Mesendoderm (in vitro differentiated cells): ENCODE data around the gene ZBTB24.

Experiments
- DNase-seq: peaks from one replicate; pipeline ENCODE4 v3.0.0; 2013
- H2AK5ac ChIP-seq: 2 replicates; pipeline ENCODE4 v1.6.1; 2013; ENCODE audit warnings: low read length, inconsistent platforms
- H2BK120ac ChIP-seq: 2 replicates; pipeline ENCODE4 v1.6.1; 2013; ENCODE audit warnings: low read depth, mild to moderate bottlenecking, low read length, moderate library complexity, mixed read lengths
- H2BK15ac ChIP-seq: replicated peaks from 2 replicates; pipeline ENCODE4 v1.6.1; 2013; ENCODE audit warnings: low read depth, mild to moderate bottlenecking, moderate library complexity
- H2BK5ac ChIP-seq: 2 replicates; pipeline ENCODE4 v1.6.1; 2013; ENCODE audit warnings: low read length, inconsistent platforms
- H3K18ac ChIP-seq: 2 replicates; pipeline ENCODE4 v1.6.1; 2013; ENCODE audit warnings: mild to moderate bottlenecking, low read length, mixed read lengths
- H3K23ac ChIP-seq: one replicate; pipeline ENCODE4 v1.6.1; 2013; ENCODE audit warnings: low read length
- H3K27ac ChIP-seq: 2 replicates; pipeline ENCODE4 v1.5.1; 2013; ENCODE audit warnings: low read depth, mild to moderate bottlenecking, inconsistent platforms, low read length, moderate library complexity
- H3K27me3 ChIP-seq: 2 replicates; pipeline ENCODE4 v1.6.1; 2013; ENCODE audit warnings: low read length, control low read depth, mild to moderate bottlenecking, inconsistent platforms; ENCODE audit not compliant: insufficient read depth, poor library complexity
- H3K36me3 ChIP-seq: 2 replicates; pipeline ENCODE4 v1.6.1; 2013; ENCODE audit warnings: low read length, inconsistent platforms; ENCODE audit not compliant: control insufficient read depth, insufficient read depth
- H3K4ac ChIP-seq: one replicate; pipeline ENCODE4 v1.6.1; 2013; ENCODE audit warnings: low read depth, mild to moderate bottlenecking, low read length, moderate library complexity
- H3K4me1 ChIP-seq: 2 replicates; pipeline ENCODE4 v1.6.1; 2013; ENCODE audit warnings: low read depth, low read length, inconsistent platforms; ENCODE audit not compliant: control insufficient read depth
- H3K4me2 ChIP-seq: 2 replicates; pipeline ENCODE4 v1.6.1; 2013; ENCODE audit warnings: low read length
- H3K4me3 ChIP-seq: 2 replicates; pipeline ENCODE4 v1.5.1; 2013; ENCODE audit warnings: mild to moderate bottlenecking, low read length
- H3K56ac ChIP-seq: one replicate; pipeline ENCODE4 v1.6.1; 2013; ENCODE audit warnings: low read length
- H3K79me1 ChIP-seq: 2 replicates; pipeline ENCODE4 v1.6.1; 2013; ENCODE audit warnings: low read length, inconsistent platforms
- H3K79me2 ChIP-seq: 2 replicates; pipeline ENCODE4 v1.6.1; 2013; ENCODE audit warnings: mild to moderate bottlenecking, low read length; ENCODE audit not compliant: control insufficient read depth, insufficient read depth
- H3K9ac ChIP-seq: 2 replicates; pipeline ENCODE4 v1.6.1; 2013; ENCODE audit warnings: low read length, inconsistent platforms
- H4K5ac ChIP-seq: one replicate; pipeline ENCODE4 v1.6.1; 2013; ENCODE audit warnings: low read length
- H4K8ac ChIP-seq: one replicate; pipeline ENCODE4 v1.6.1; 2013; ENCODE audit warnings: low read depth, mild to moderate bottlenecking, control low read depth, low read length, moderate library complexity
- WGBS: extraction: QIAGEN DNeasy Blood & Tissue Kit; methylation state at CpG from one replicate; pipeline ENCODE4 v1.1.7; 2013; ENCODE audit warnings: low lambda C conversion rate, missing lambda C conversion rate; ENCODE audit not compliant: insufficient coverage; ENCODE audit errors: extremely low coverage; 5-methylcytosine and 5-hydroxymethylcytosine counted together

ZBTB24 gene

GRCh38 chr6:109478841-109479624 lies 4.0 kb downstream of the ZBTB24 start:
- Histone ChIP-seq H3K56ac (peak overlapping the region; percentile 42), H2BK15ac (no peak overlapping the region), H2BK5ac (no peak overlapping the region), H3K36me3 (peaks cover 5% of the 10 kb centered on the region), H3K4me1 (peaks cover 12% of the 10 kb centered on the region), H4K8ac (no peak overlapping the region), H2BK120ac (no peak overlapping the region), H3K27me3 (no peaks in the 10 kb centered on the region), H3K18ac (no peak overlapping the region), H3K4me2 (peak overlapping the region; percentile 22), H2AK5ac (no peak overlapping the region), H3K79me2 (peaks cover 49% of the 10 kb centered on the region), H4K5ac (no peak overlapping the region), H3K27ac (no peak overlapping the region), H3K23ac (no peak overlapping the region), H3K9ac (no peak overlapping the region), H3K4ac (no peak overlapping the region), H3K4me3 (no peak overlapping the region), H3K79me1 (peaks cover 30% of the 10 kb centered on the region)
- WGBS, result no CpG with 5 or more reads among the region's 5 CpGs
- DNase-seq, result no peak

DNA sequence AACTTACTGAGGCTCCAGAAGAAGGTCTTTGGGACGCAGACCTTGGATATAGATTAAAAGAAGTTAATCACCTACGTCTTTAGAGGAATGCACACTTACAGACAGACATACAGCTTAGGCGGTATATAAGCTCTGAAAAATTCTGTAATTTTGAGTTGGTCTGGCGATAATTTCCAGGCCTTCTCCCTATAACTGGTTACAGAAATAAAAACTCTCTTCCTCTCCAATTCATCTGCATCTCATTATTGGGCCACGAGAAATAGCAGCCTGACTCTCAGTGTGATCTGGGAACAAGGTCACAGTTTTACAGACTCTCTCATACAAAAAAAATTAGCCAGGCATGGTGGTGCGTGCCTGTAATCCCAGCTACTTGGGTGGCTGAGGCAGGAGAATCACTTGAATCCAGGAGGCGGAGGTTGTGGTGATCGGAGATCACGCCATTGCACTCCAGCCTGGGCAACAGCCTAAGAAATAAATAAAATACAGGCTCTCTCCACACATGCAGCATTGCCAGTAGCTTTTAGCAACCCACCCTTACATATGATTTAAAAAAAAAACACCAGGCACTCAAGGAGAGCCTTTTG lies 4.7 kb downstream of the ZBTB24 start:
- H2BK120ac ChIP-seq, result no peak overlapping the region
- H3K4me1 ChIP-seq, result peaks cover 10% of the 10 kb centered on the region
- no CpG with 5 or more reads among the region's 9 CpGs for WGBS
- H3K9ac ChIP-seq, result no peak overlapping the region
- DNase-seq, result no peak
- no peak overlapping the region for H2BK15ac ChIP-seq
- peaks cover 32% of the 10 kb centered on the region for H3K79me1 ChIP-seq
- no peak overlapping the region for H4K5ac ChIP-seq
- no peak overlapping the region for H3K18ac ChIP-seq
- H3K36me3 ChIP-seq, result peaks cover 8% of the 10 kb centered on the region
- no peak overlapping the region for H3K4ac ChIP-seq
- H2AK5ac ChIP-seq, result no peak overlapping the region
- no peak overlapping the region for H4K8ac ChIP-seq
- H2BK5ac ChIP-seq, result no peak overlapping the region
- H3K27me3 ChIP-seq, result no peaks in the 10 kb centered on the region
- no peak overlapping the region for H3K27ac ChIP-seq
- no peak overlapping the region for H3K4me2 ChIP-seq
- H3K4me3 ChIP-seq, result no peak overlapping the region
- H3K79me2 ChIP-seq, result peaks cover 49% of the 10 kb centered on the region
- peak overlapping the region; percentile 38 for H3K56ac ChIP-seq
- no peak overlapping the region for H3K23ac ChIP-seq

DNA sequence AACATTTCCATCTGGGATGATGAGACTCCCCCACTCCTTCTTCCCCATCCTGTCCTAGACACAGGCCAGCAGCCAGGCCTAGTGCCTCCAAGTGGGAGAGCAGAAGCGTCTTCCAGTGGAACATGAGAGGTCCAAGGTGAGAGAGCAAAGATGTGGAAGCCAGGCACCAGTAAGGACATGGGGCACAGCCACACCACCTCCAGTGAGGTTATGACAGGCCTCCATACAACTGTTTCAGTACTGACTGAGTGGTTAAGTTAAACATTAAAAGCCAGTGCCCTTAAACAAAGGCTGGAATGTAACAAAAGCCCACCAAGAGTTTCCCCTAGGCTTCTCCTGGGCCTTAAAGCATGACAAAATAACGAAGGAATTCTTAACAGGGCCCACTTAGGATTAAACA lies 5.3 kb downstream of the ZBTB24 start:
- H3K23ac ChIP-seq, result no peak overlapping the region
- H3K4ac ChIP-seq, result no peak overlapping the region
- H3K27me3 ChIP-seq, result no peaks in the 10 kb centered on the region
- H2BK15ac ChIP-seq, result no peak overlapping the region
- no peak overlapping the region for H3K4me3 ChIP-seq
- H3K36me3 ChIP-seq, result peaks cover 10% of the 10 kb centered on the region
- no peak overlapping the region for H3K18ac ChIP-seq
- H3K4me2 ChIP-seq, result peak overlapping the region; percentile 27
- H4K8ac ChIP-seq, result no peak overlapping the region
- H2BK120ac ChIP-seq, result no peak overlapping the region
- no peak overlapping the region for H2BK5ac ChIP-seq
- peak overlapping the region; percentile 17 for H3K27ac ChIP-seq
- peaks cover 34% of the 10 kb centered on the region for H3K79me1 ChIP-seq
- DNase-seq, result peak; percentile 48
- H3K56ac ChIP-seq, result peak overlapping the region; percentile 25
- no peak overlapping the region for H2AK5ac ChIP-seq
- no peak overlapping the region for H4K5ac ChIP-seq
- no CpG with 5 or more reads among the region's 2 CpGs for WGBS
- no peak overlapping the region for H3K9ac ChIP-seq
- peaks cover 10% of the 10 kb centered on the region for H3K4me1 ChIP-seq
- H3K79me2 ChIP-seq, result peaks cover 49% of the 10 kb centered on the region

- Histone ChIP-seq H3K36me3 (peaks cover 10% of the 10 kb centered on the region), H3K56ac (no peak overlapping the region), H3K4me2 (no peak overlapping the region), H3K79me1 (peaks cover 36% of the 10 kb centered on the region), H2BK15ac (no peak overlapping the region), H2BK5ac (no peak overlapping the region), H3K4ac (no peak overlapping the region), H3K23ac (peak overlapping the region; percentile 66), H2AK5ac (no peak overlapping the region), H3K4me1 (peaks cover 10% of the 10 kb centered on the region), H3K27ac (peak overlapping the region; percentile 17), H3K9ac (no peak overlapping the region), H3K27me3 (no peaks in the 10 kb centered on the region), H3K4me3 (no peak overlapping the region), H3K18ac (no peak overlapping the region), H4K8ac (no peak overlapping the region), H2BK120ac (no peak overlapping the region), H3K79me2 (peaks cover 46% of the 10 kb centered on the region), H4K5ac (no peak overlapping the region)
- no CpG with 5 or more reads among the region's 2 CpGs for WGBS
- no peak for DNase-seq
Measured at GRCh38 chr6:109477184-109477583, 5.8 kb downstream of the ZBTB24 start.

GRCh38 chr6:109475625-109476024 lies 7.4 kb downstream of the ZBTB24 start:
- H3K4ac ChIP-seq, result no peak overlapping the region
- no peak overlapping the region for H3K4me2 ChIP-seq
- no peak overlapping the region for H2AK5ac ChIP-seq
- H3K4me3 ChIP-seq, result no peak overlapping the region
- peaks cover 21% of the 10 kb centered on the region for H3K36me3 ChIP-seq
- H4K8ac ChIP-seq, result no peak overlapping the region
- DNase-seq, result no peak
- no peaks in the 10 kb centered on the region for H3K27me3 ChIP-seq
- no peak overlapping the region for H3K23ac ChIP-seq
- no peak overlapping the region for H2BK120ac ChIP-seq
- no peak overlapping the region for H2BK5ac ChIP-seq
- H2BK15ac ChIP-seq, result no peak overlapping the region
- H4K5ac ChIP-seq, result no peak overlapping the region
- H3K56ac ChIP-seq, result no peak overlapping the region
- WGBS, result no CpG with 5 or more reads among the region's 2 CpGs
- peaks cover 34% of the 10 kb centered on the region for H3K79me1 ChIP-seq
- H3K4me1 ChIP-seq, result peaks cover 3% of the 10 kb centered on the region
- no peak overlapping the region for H3K9ac ChIP-seq
- H3K18ac ChIP-seq, result no peak overlapping the region
- H3K79me2 ChIP-seq, result peaks cover 32% of the 10 kb centered on the region
- no peak overlapping the region for H3K27ac ChIP-seq
